Measurements from ENCODE around the gene FGR. TPM values are rescaled to one million over a fixed set of nuclear protein-coding genes. Genes with fewer than 3 reads are reported as not detected.

The FGR gene
- total and polyA plus RNA-seq, 2 of the 13 experiments (the other 11 are each of a cell fraction or from before 2014, with no cell fraction given) = not detected

GRCh38 chr1:27635396-27636142 is 584 bp upstream of the FGR start:
- Histone ChIP-seq H3K9me3 (ENCODE audit: low read length) (no peaks in the 10 kb centered on the region), H3K27me3 (ENCODE audit: control insufficient read depth in 1 of 2, insufficient read depth in 2 of 2, low read length in 2 of 2) (peaks cover 8 to 41% of the 10 kb centered on the region in 2 experiments; a peak in 4 of 5 replicates), H4K20me1 (ENCODE audit: insufficient read depth, low read length) (no peaks in the 10 kb centered on the region), H3K9ac (ENCODE audit: insufficient read depth, low read depth, low read length) (no peak overlapping the region), H3K36me3 (replicated peaks in 1 of 2; ENCODE audit: control insufficient read depth in 1 of 2, insufficient read depth in 2 of 2, low read length in 2 of 2) (no peaks in the 10 kb centered on the region), H2AFZ (ENCODE audit: low read length) (no peak overlapping the region), H3K79me2 (ENCODE audit: insufficient read depth, low read length) (no peaks in the 10 kb centered on the region), H3K4me3 (replicated peaks in 1 of 3; ENCODE audit: insufficient read depth in 1 of 3, low read depth in 2 of 3, low read length in 3 of 3) (no peak overlapping the region), H3K27ac (ENCODE audit: extremely low read length, insufficient read depth, low read length) (no peak overlapping the region), H3K4me1 (ENCODE audit: insufficient read depth, low read length) (peaks cover 15% of the 10 kb centered on the region), H3K4me2 (ENCODE audit: low read depth, low read length) (no peak overlapping the region)
- ChIA-PET CTCF (ENCODE audit: low intra/inter-chr PET ratio, low total read pairs) (no interaction called here), POLR2A (no interaction called here)
- WGBS (ENCODE audit: low lambda C conversion rate) = 42% methylated on average over 11 of the region's 11 CpGs
- in situ Hi-C loops (cut with HindIII; ENCODE audit: extremely low pct_ligation_motif_present, low pct_unique_long_range_greater_than_20kb) = no loop called here
- no peak for FAIRE-seq
- TF ChIP-seq ZMYM2 (CRISPR knock-in tag; IDR thresholded peaks at IDR 0.05) (no peak), RFX3 (CRISPR knock-in tag; IDR thresholded peaks at IDR 0.05) (no peak), MLXIP (CRISPR knock-in tag; IDR thresholded peaks at IDR 0.05; ENCODE audit: borderline replicate concordance) (no peak), NR3C1 (CRISPR knock-in tag; IDR thresholded peaks at IDR 0.05) (no peak), ZNF225 (CRISPR knock-in tag; IDR thresholded peaks at IDR 0.05) (no peak), HDAC6 (IDR thresholded peaks at IDR 0.05; ENCODE audit: low read depth, low read length) (no peak), ZNF496 (CRISPR knock-in tag; IDR thresholded peaks at IDR 0.05; ENCODE audit: insufficient replicate concordance) (no peak), MAZ (IDR thresholded peaks at IDR 0.05; ENCODE audit: borderline replicate concordance, low read depth, low read length) (no peak), MAZ (CRISPR knock-in tag; IDR thresholded peaks at IDR 0.05; ENCODE audit: low read depth) (no peak), HDAC2 (CRISPR knock-in tag; IDR thresholded peaks at IDR 0.05) (no peak), MBD4 (IDR thresholded peaks at IDR 0.05; ENCODE audit: borderline replicate concordance, low read length) (no peak), FOXK2 (IDR thresholded peaks at IDR 0.05) (no peak), GTF3A (CRISPR knock-in tag; conservative IDR thresholded peaks at IDR 0.05) (no peak), ZSCAN20 (CRISPR knock-in tag; IDR thresholded peaks at IDR 0.05; ENCODE audit: borderline replicate concordance) (no peak), ZNF782 (CRISPR knock-in tag; IDR thresholded peaks at IDR 0.05; ENCODE audit: borderline replicate concordance) (no peak), XBP1 (CRISPR knock-in tag; IDR thresholded peaks at IDR 0.05) (no peak), POLR2AphosphoS2 (IDR thresholded peaks at IDR 0.05; ENCODE audit: low read depth, low read length) (no peak), SETDB1 (CRISPR knock-in tag; IDR thresholded peaks at IDR 0.05; ENCODE audit: borderline replicate concordance) (no peak), ZBTB38 (CRISPR knock-in tag; IDR thresholded peaks at IDR 0.05) (no peak), ZNF17 (CRISPR knock-in tag; IDR thresholded peaks at IDR 0.05) (no peak)
- TF ChIP-seq, protein P1, sequence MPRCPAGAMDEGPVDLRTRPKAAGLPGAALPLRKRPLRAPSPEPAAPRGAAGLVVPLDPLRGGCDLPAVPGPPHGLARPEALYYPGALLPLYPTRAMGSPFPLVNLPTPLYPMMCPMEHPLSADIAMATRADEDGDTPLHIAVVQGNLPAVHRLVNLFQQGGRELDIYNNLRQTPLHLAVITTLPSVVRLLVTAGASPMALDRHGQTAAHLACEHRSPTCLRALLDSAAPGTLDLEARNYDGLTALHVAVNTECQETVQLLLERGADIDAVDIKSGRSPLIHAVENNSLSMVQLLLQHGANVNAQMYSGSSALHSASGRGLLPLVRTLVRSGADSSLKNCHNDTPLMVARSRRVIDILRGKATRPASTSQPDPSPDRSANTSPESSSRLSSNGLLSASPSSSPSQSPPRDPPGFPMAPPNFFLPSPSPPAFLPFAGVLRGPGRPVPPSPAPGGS (CRISPR knock-in tag; IDR thresholded peaks at IDR 0.05) = no peak
- ATAC-seq = no peak
- no peak for DNase-seq (ENCODE audit: low spot score)
- intact Hi-C loops (cut with micrococcal nuclease; ENCODE audit: unreplicated experiment) = no loop called here
- no TSS peak for BruUV-seq (replicated peaks)
